H1 (cell line): ENCODE results near the gene C1orf210.

Source experiments
- CEBPB ChIP-seq: IDR thresholded peaks from 2 replicates; pipeline ENCODE4 v1.6.1; 2012; ENCODE audit warnings: low read depth, low read length
- CTCF ChIP-seq, 3 experiments: IDR thresholded peaks; 1 replicate in 2 of 3; 2 replicates in 1 of 3; pipeline versions ENCODE4 v1.5.1 to v1.6.1; 2011; ENCODE audit warnings: low read length in 3 of 3, mild to moderate bottlenecking in 3 of 3, inconsistent platforms in 2 of 3, low read depth in 1 of 3, moderate library complexity in 1 of 3; ENCODE audit not compliant: insufficient read depth in 1 of 3; ENCODE audit errors: control extremely low read depth in 1 of 3
- POLR2A ChIP-seq, 2 experiments: IDR thresholded peaks; 1 replicate in 1 of 2; 2 replicates in 1 of 2; pipeline ENCODE4 v1.6.1; 2011; ENCODE audit warnings: low read depth in 2 of 2, low read length in 2 of 2, mild to moderate bottlenecking in 2 of 2; ENCODE audit errors: control extremely low read depth in 1 of 2
- POLR2AphosphoS5 ChIP-seq: IDR thresholded peaks from 2 replicates; pipeline ENCODE4 v1.6.1; 2011; ENCODE audit warnings: low read depth, low read length
- POU5F1 ChIP-seq: IDR thresholded peaks from 2 replicates; pipeline ENCODE4 v1.6.1; 2011; ENCODE audit warnings: low read depth, mild to moderate bottlenecking, low read length, moderate library complexity
- SIN3A ChIP-seq, 2 experiments: IDR thresholded peaks in 1 of 2; conservative IDR thresholded peaks in 1 of 2; 2 replicates each; pipeline ENCODE4 v1.6.1; 2011 to 2012; ENCODE audit warnings: low read length in 2 of 2, improper control_type of control experiment in 1 of 2, low read depth in 1 of 2, mild to moderate bottlenecking in 1 of 2
- TAF1 ChIP-seq: IDR thresholded peaks from 2 replicates; pipeline ENCODE4 v1.6.1; 2011; ENCODE audit warnings: mild to moderate bottlenecking, low read depth, low read length
- TCF12 ChIP-seq: IDR thresholded peaks from 2 replicates; pipeline ENCODE4 v1.6.1; 2011; ENCODE audit warnings: low read depth, mild to moderate bottlenecking, low read length
- TF ChIP-seq, protein P1 (sequence below): IDR thresholded peaks from 2 replicates; pipeline ENCODE4 v1.6.1; 2012; ENCODE audit warnings: inconsistent platforms

DNA sequence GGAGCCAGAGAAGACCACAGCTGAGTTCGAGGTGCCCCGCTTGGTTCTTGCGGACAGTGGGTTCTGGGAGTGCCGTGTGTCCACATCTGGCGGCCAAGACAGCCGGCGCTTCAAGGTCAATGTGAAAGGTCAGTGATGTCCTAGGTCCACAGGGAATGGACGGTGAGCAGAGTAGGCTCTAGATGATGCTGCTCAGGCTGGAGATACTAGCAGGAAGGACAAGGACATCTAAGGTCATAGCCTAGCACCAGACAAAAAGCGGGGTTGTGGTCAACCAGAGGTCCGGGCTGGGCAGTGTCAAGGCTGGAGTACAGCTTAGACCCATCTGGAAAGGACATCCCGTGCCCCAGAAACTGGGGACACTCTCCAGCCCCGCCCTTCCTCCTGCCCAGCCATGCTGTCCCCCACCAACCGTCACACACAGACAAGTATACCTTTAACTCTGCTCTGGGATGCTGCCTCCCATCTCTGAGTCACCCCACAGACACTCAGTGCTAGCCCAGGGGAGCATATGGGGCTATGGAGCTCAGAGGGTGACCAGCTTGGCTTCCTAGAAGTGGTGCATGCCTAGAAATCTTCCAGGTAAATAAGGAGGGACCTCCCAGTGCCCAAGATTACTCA lies 24.1 kb upstream of the C1orf210 start:
- TF ChIP-seq POLR2A (IDR thresholded peaks at IDR 0.05; ENCODE audit: control extremely low read depth in 1 of 2, low read depth in 2 of 2, low read length in 2 of 2) (no peak), POLR2AphosphoS5 (no peak), SIN3A (conservative IDR thresholded peaks at IDR 0.05 in 1 of 2, IDR thresholded peaks at IDR 0.05 in 1 of 2; ENCODE audit: low read depth in 1 of 2, low read length in 2 of 2) (no peak), POU5F1 (no peak), CEBPB (no peak), TCF12 (no peak), CTCF (IDR thresholded peaks at IDR 0.05; ENCODE audit: control extremely low read depth in 1 of 3, insufficient read depth in 1 of 3, low read depth in 1 of 3, low read length in 3 of 3) (no peak), TAF1 (no peak)
- TF ChIP-seq, protein P1, sequence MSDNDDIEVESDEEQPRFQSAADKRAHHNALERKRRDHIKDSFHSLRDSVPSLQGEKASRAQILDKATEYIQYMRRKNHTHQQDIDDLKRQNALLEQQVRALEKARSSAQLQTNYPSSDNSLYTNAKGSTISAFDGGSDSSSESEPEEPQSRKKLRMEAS: no peak
